Effector memory CD4-positive, alpha-beta T cell (primary cell): ENCODE measurements around the gene SMURF2.
"Not testable (repeated sequence)": the region's sequence is repeated elsewhere in the genome, so short reads cannot be mapped to it uniquely, and the experiment has no call there.

ENCODE experiments used
- DNase-seq, 3 donors: peaks; one replicate each; pipeline ENCODE4 v3.0.0-alpha.2; 2020
- H3K27ac ChIP-seq: 2 replicates; pipeline ENCODE4 v1.7.0; 2013; ENCODE audit warnings: mild to moderate bottlenecking, low read length, moderate library complexity; ENCODE audit not compliant: insufficient read depth, poor library complexity, severe bottlenecking
- H3K27me3 ChIP-seq: replicated peaks from 2 replicates; pipeline ENCODE4 v1.7.0; 2013; ENCODE audit warnings: mild to moderate bottlenecking, low read length; ENCODE audit not compliant: insufficient read depth, control insufficient read depth, poor library complexity, severe bottlenecking
- H3K36me3 ChIP-seq: 2 replicates; pipeline ENCODE4 v1.7.0; 2013; ENCODE audit warnings: mild to moderate bottlenecking, low read length, moderate library complexity; ENCODE audit not compliant: control insufficient read depth, insufficient read depth
- H3K4me1 ChIP-seq: 2 replicates; pipeline ENCODE4 v1.7.0; 2013; ENCODE audit warnings: low read length, mild to moderate bottlenecking; ENCODE audit not compliant: control insufficient read depth, insufficient read depth, poor library complexity, severe bottlenecking
- H3K4me3 ChIP-seq: 2 replicates; pipeline ENCODE4 v1.7.0; 2013; ENCODE audit warnings: low read length, low read depth, mild to moderate bottlenecking; ENCODE audit not compliant: insufficient read depth, poor library complexity, severe bottlenecking
- H3K9me3 ChIP-seq: 2 replicates; pipeline ENCODE4 v1.7.0; 2013; ENCODE audit warnings: mild to moderate bottlenecking, low read length, moderate library complexity; ENCODE audit not compliant: control insufficient read depth

SMURF2 gene

GRCh38 chr17:64617125-64617780, 44.9 kb downstream of the SMURF2 start:
- no peaks in the 10 kb centered on the region for H3K4me1 ChIP-seq
- H3K4me3 ChIP-seq = no peak overlapping the region
- H3K27ac ChIP-seq = no peak overlapping the region
- H3K36me3 ChIP-seq = no peaks in the 10 kb centered on the region
- no peak for DNase-seq
- H3K27me3 ChIP-seq = no peaks in the 10 kb centered on the region
- no peaks in the 10 kb centered on the region for H3K9me3 ChIP-seq

- no peak overlapping the region for H3K4me3 ChIP-seq
- DNase-seq = no peak
- no peak overlapping the region for H3K27ac ChIP-seq
- H3K4me1 ChIP-seq = no peaks in the 10 kb centered on the region
- no peaks in the 10 kb centered on the region for H3K9me3 ChIP-seq
- no peaks in the 10 kb centered on the region for H3K36me3 ChIP-seq
- no peaks in the 10 kb centered on the region for H3K27me3 ChIP-seq
Observed at GRCh38 chr17:64615028-64615677, 47.0 kb downstream of the SMURF2 start.

- DNase-seq = no peak
- no peaks in the 10 kb centered on the region for H3K36me3 ChIP-seq
- no peak overlapping the region for H3K27ac ChIP-seq
- H3K9me3 ChIP-seq = no peaks in the 10 kb centered on the region
- H3K27me3 ChIP-seq = no peaks in the 10 kb centered on the region
- no peaks in the 10 kb centered on the region for H3K4me1 ChIP-seq
- H3K4me3 ChIP-seq = no peak overlapping the region
Observed at GRCh38 chr17:64614266-64615027, 47.7 kb downstream of the SMURF2 start.

GRCh38 chr17:64611369-64611768, 50.7 kb downstream of the SMURF2 start:
- Histone ChIP-seq H3K27me3 (no peaks in the 10 kb centered on the region), H3K9me3 (no peaks in the 10 kb centered on the region), H3K4me3 (no peak overlapping the region), H3K27ac (no peak overlapping the region), H3K4me1 (no peaks in the 10 kb centered on the region), H3K36me3 (no peaks in the 10 kb centered on the region)
- no peak for DNase-seq

GRCh38 chr17:64610244-64610643, 51.9 kb downstream of the SMURF2 start:
- DNase-seq, H3K9me3 ChIP-seq, H3K27me3 ChIP-seq, H3K4me3 ChIP-seq, H3K27ac ChIP-seq, H3K4me1 ChIP-seq, H3K36me3 ChIP-seq: not testable (repeated sequence)

GRCh38 chr17:64608571-64608981, 53.5 kb downstream of the SMURF2 start:
- H3K9me3 ChIP-seq = no peaks in the 10 kb centered on the region
- DNase-seq = no peak
- H3K36me3 ChIP-seq = no peaks in the 10 kb centered on the region
- no peaks in the 10 kb centered on the region for H3K27me3 ChIP-seq
- no peak overlapping the region for H3K4me3 ChIP-seq
- no peak overlapping the region for H3K27ac ChIP-seq
- H3K4me1 ChIP-seq = no peaks in the 10 kb centered on the region

DNA sequence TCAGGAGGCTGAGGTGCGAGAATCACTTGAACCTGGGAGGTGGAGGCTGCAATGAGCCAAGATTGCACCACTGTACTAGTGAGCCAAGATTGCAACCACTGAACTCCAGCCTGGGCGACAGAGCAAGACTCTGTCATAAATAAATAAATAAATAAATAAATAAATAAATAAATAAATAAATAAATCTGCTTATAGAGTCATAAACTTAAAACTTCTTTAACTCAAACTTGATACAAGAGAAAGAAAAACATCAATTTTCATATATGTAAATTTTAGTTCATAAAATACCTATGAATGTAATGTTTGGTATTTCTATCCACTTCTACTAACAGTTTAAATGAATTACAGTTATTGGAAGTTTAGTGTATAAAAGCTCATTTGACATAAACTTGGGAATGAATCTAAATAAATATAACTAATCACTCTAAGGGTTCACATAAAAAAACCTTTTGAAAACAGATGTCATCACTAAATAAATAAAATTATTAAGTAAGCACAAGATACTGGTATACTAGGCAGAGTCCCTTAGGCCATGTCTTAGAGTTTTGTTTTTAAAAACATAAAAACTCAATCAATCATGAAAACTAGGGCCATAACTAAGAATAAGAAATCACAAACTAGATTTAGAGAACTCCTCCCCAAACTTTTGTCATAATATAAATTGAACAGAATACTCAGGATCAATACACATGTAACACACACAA, 54.1 kb downstream of the SMURF2 start:
- DNase-seq = no peak
- Histone ChIP-seq H3K36me3 (no peaks in the 10 kb centered on the region), H3K4me3 (no peak overlapping the region), H3K9me3 (no peaks in the 10 kb centered on the region), H3K27ac (no peak overlapping the region), H3K4me1 (no peaks in the 10 kb centered on the region), H3K27me3 (no peaks in the 10 kb centered on the region)

- not testable (repeated sequence) for H3K36me3 ChIP-seq, H3K9me3 ChIP-seq, H3K4me1 ChIP-seq, H3K27ac ChIP-seq, H3K4me3 ChIP-seq, H3K27me3 ChIP-seq, DNase-seq
Observed at GRCh38 chr17:64604532-64604931, 57.6 kb downstream of the SMURF2 start.

DNA sequence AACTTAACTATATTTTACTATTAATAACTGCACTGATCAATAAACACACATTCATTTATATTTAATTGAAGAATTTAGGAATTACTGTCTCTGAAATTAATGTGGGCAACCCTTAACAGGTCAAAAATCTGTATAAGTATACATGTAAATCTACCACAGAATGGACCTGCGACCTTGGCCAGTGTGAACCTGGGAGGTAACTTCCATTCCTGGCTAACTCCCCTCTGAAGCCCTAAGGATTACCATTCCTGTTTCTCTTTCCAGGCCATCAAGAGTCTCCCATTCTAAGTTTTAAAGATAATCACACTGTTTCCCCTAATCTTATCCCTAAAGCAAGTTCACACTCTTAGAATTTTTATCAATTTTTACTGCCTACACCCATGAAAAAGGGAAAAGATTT, 58.1 kb downstream of the SMURF2 start:
- Histone ChIP-seq H3K9me3 (no peaks in the 10 kb centered on the region), H3K27me3 (no peaks in the 10 kb centered on the region), H3K27ac (no peak overlapping the region), H3K4me3 (no peak overlapping the region), H3K4me1 (peaks cover 7% of the 10 kb centered on the region), H3K36me3 (no peaks in the 10 kb centered on the region)
- DNase-seq = no peak
